Pancreas (tissue), 10 donors: ENCODE data around the gene RFX6. TPM values are rescaled to one million over a fixed set of nuclear protein-coding genes. Genes with fewer than 3 reads are reported as not detected.

Source experiments
- ATAC-seq, 4 donors: fragments of 200-7000 bp; cut with Tn5 transposase; one replicate each; pipeline versions ENCODE4 v1.8.0 to v1.9.1; 2020; ENCODE audit warnings: mild to moderate bottlenecking in 4 of 4, moderate library complexity in 4 of 4
- DNase-seq, 6 donors: peaks; one replicate each; pipeline ENCODE4 v3.0.0-alpha.2; 2020
- FAIRE-seq: peaks from 2 replicates; lab custom pipeline; 2012; peaks lifted over from hg19 to GRCh38; lab: Jason Lieb, UNC
- H3K27ac ChIP-seq, 4 donors: fragments of 200-600 bp; sonication (generic); 1 replicate in 3 of 4; 2 replicates in 1 of 4; pipeline versions ENCODE4 v1.5.0 to v1.8.0; 2020
- H3K27me3 ChIP-seq, 4 donors: fragments of 200-600 bp; one replicate each; pipeline ENCODE4 v1.8.0; 2021
- H3K36me3 ChIP-seq, 3 donors: fragments of 200-600 bp; sonication (generic) in 1 of 3; one replicate each; pipeline versions ENCODE4 v1.5.0 to v1.8.0; 2020 to 2021
- H3K4me1 ChIP-seq, 3 donors: fragments of 200-600 bp; one replicate each; pipeline ENCODE4 v1.8.0; 2021
- H3K4me3 ChIP-seq, 4 donors: fragments of 200-600 bp; sonication (generic) in 2 of 4; one replicate each; pipeline versions ENCODE4 v1.5.0 to v1.8.0; 2020 to 2021
- H3K9me3 ChIP-seq, 4 donors: fragments of 200-600 bp; one replicate each; pipeline ENCODE4 v1.8.0; 2021
- WGBS, 2 donors: extraction: QIAGEN DNeasy Blood & Tissue Kit; methylation state at CpG; one replicate each; pipeline ENCODE4 v1.1.7; 2013; 5-methylcytosine and 5-hydroxymethylcytosine counted together
- intact Hi-C, 3 donors: fragments of 100-400 bp; cut with DNase I; formaldehyde crosslinking; loops; one replicate each; pipeline versions ENCODE4 v1.11.1 to v1.14.2; 2022
- polyA plus RNA-seq, 2 donors: library from polyadenylated mRNA; stranded (reverse); fragments of 200-250 nt; gene quantifications; one replicate each; pipeline ENCODE4 v1.2.3, GENCODE V29; 2013
- total RNA-seq, 6 donors: library from RNA; stranded (reverse); fragmentation: NEBNext Ultra II Directional in 4 of 6; extraction: Animal tissue kit (Norgen Biotek cat#: 25700) in 4 of 6; gene quantifications; one replicate each; pipeline versions ENCODE4 v1.2.1 to v1.2.4, GENCODE V29; 2021 to 2023
- TF ChIP-seq, protein P1 (sequence below), 4 donors: fragments of 200-600 bp; sonication (generic) in 3 of 4; IDR thresholded peaks; one replicate each; pipeline versions ENCODE4 v1.5.0 to v1.8.0; 2021; ENCODE audit warnings: antibody characterized with exemption in 4 of 4
- donor health status: healthy with polysubstance abuse.
- donor health status: DM: no; HTN: no; CAD: no; lungs with moderate emphysema.
- donor health status: DM: no; HTN: no; CAD: no.
- donor health status: control.
- donor health status: control.
- donor health status: Bipolar disorder and iron deficiency.
- donor health status: DM: yes; HTN: yes; CAD: no.
- donor health status: DM: no; HTN: no; CAD: no.
- donor health status: DM: no; HTN: no; CAD: no.
- donor health status: DM: yes; HTN: yes; CAD: no.

The RFX6 gene
- total and polyA plus RNA-seq, 8 donors, result 0.51 to 20.8 (median 2.3) TPM

GRCh38 chr6:116881236-116881635 lies 4.2 kb downstream of the RFX6 start:
- intact Hi-C loops, result no loop called here

GRCh38 chr6:116883005-116883404 lies 6.0 kb downstream of the RFX6 start:
- WGBS, 2 donors, result 56 to 78% methylated on average over 1 of the region's 1 CpG

More at GRCh38 chr6:116881236-116881635, 4.2 kb downstream of the RFX6 start:
- DNase-seq (no peak), FAIRE-seq (no peak), ATAC-seq (no peak)
- no peak overlapping the region for H3K27ac ChIP-seq
- no peaks in the 10 kb centered on the region for H3K36me3 ChIP-seq
- TF ChIP-seq, protein P1, sequence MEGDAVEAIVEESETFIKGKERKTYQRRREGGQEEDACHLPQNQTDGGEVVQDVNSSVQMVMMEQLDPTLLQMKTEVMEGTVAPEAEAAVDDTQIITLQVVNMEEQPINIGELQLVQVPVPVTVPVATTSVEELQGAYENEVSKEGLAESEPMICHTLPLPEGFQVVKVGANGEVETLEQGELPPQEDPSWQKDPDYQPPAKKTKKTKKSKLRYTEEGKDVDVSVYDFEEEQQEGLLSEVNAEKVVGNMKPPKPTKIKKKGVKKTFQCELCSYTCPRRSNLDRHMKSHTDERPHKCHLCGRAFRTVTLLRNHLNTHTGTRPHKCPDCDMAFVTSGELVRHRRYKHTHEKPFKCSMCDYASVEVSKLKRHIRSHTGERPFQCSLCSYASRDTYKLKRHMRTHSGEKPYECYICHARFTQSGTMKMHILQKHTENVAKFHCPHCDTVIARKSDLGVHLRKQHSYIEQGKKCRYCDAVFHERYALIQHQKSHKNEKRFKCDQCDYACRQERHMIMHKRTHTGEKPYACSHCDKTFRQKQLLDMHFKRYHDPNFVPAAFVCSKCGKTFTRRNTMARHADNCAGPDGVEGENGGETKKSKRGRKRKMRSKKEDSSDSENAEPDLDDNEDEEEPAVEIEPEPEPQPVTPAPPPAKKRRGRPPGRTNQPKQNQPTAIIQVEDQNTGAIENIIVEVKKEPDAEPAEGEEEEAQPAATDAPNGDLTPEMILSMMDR (IDR thresholded peaks at IDR 0.05), result no peak
- peaks cover 0 to 18% (median 9%) of the 10 kb centered on the region in 4 donors for H3K27me3 ChIP-seq
- no peak overlapping the region for H3K4me3 ChIP-seq
- peaks cover 0 to 8% (median 0%) of the 10 kb centered on the region in 3 donors for H3K4me1 ChIP-seq
- no peaks in the 10 kb centered on the region for H3K9me3 ChIP-seq

GRCh38 chr6:116884530-116884929 lies 7.5 kb downstream of the RFX6 start:
- TF ChIP-seq, protein P1 (IDR thresholded peaks at IDR 0.05), result no peak
- FAIRE-seq, result no peak
- WGBS, 2 donors, result 58 to 66% methylated on average over 3 of the region's 3 CpGs

More at GRCh38 chr6:116883005-116883404, 6.0 kb downstream of the RFX6 start:
- H3K4me3 ChIP-seq, result no peak overlapping the region
- no peak for DNase-seq
- H3K4me1 ChIP-seq, result no peaks in the 10 kb centered on the region
- TF ChIP-seq, protein P1 (IDR thresholded peaks at IDR 0.05), result no peak
- no peaks in the 10 kb centered on the region for H3K9me3 ChIP-seq
- ATAC-seq, result no peak
- H3K27me3 ChIP-seq, result peaks cover 0 to 15% (median 8%) of the 10 kb centered on the region in 4 donors
- intact Hi-C loops, result no loop called here
- no peak overlapping the region for H3K27ac ChIP-seq
- no peak for FAIRE-seq
- H3K36me3 ChIP-seq, result no peaks in the 10 kb centered on the region

DNA sequence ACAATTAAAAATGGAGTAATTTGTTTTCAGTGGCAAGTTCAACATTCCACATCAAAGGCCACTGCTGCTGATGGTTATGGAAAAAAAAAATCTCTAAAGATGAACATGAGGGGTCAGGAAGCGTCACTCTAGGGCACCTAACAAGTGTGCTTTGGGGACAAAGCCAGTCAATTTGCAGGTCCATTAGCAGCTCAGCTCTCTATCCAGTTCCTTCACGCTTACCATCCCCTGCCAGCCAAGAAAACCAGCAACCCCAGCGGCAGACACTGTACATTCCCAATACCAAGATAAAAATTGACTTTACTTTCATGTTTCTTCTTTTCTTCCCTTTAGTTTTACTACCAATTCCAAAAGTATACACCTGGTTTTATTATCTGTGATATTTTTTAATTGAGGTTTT lies 10.1 kb downstream of the RFX6 start:
- intact Hi-C loops, result no loop called here
- no peak for DNase-seq
- H3K4me3 ChIP-seq, result no peak overlapping the region
- no peaks in the 10 kb centered on the region for H3K36me3 ChIP-seq
- WGBS, 2 donors, result 73 to 78% methylated on average over 3 of the region's 3 CpGs
- ATAC-seq, result no peak
- no peak for FAIRE-seq
- H3K27ac ChIP-seq, result no peak overlapping the region
- no peaks in the 10 kb centered on the region for H3K9me3 ChIP-seq
- TF ChIP-seq, protein P1 (IDR thresholded peaks at IDR 0.05), result no peak
- no peaks in the 10 kb centered on the region for H3K4me1 ChIP-seq
- no peaks in the 10 kb centered on the region for H3K27me3 ChIP-seq

More at GRCh38 chr6:116884530-116884929, 7.5 kb downstream of the RFX6 start:
- peaks cover 0 to 2% (median 0%) of the 10 kb centered on the region in 4 donors for H3K27me3 ChIP-seq
- no peak overlapping the region for H3K4me3 ChIP-seq
- DNase-seq, result no peak
- no peaks in the 10 kb centered on the region for H3K36me3 ChIP-seq
- no peak for ATAC-seq
- no peak overlapping the region for H3K27ac ChIP-seq
- intact Hi-C loops, result no loop called here
- H3K9me3 ChIP-seq, result no peaks in the 10 kb centered on the region
- H3K4me1 ChIP-seq, result no peaks in the 10 kb centered on the region

DNA sequence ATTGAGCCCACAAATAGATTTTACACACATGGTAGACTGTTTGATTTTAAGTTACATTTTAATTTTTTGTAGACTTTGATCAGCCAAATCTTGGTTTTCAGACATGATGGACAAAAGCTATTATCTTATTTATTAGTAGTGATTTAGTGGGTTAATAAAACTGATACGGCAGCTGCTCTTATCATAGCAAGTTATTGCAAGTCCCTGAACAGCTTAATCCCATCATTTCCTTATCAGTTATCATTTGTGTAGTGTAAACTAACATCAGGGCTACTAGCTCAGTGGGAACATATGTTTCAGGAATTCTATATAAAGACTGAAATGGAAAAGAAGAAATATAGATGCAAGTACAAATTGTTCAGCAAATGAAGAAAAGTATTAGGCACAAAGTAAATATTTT lies 10.9 kb downstream of the RFX6 start:
- TF ChIP-seq, protein P1 (IDR thresholded peaks at IDR 0.05), result no peak
- Histone ChIP-seq H3K4me1 (no peaks in the 10 kb centered on the region), H3K9me3 (no peaks in the 10 kb centered on the region), H3K27ac (no peak overlapping the region), H3K36me3 (no peaks in the 10 kb centered on the region), H3K27me3 (no peaks in the 10 kb centered on the region), H3K4me3 (no peak overlapping the region)
- 10 to 16% methylated on average over 1 of the region's 1 CpG for WGBS, 2 donors
- ATAC-seq (no peak), DNase-seq (no peak), FAIRE-seq (no peak)
- intact Hi-C loops, result no loop called here
